Heart left ventricle (tissue), 16 donors: ENCODE measurements around the gene MRPL17. TPM values are rescaled to one million over a fixed set of nuclear protein-coding genes. Genes with fewer than 3 reads are reported as not detected.

Experiments used
- ATAC-seq, 4 donors: fragments of 200-7000 bp; cut with Tn5 transposase; one replicate each; pipeline ENCODE4 v1.9.1; 2020 to 2022; ENCODE audit warnings: moderate library complexity in 4 of 4, mild to moderate bottlenecking in 3 of 4, moderate number of reproducible peaks in 1 of 4
- DNase-seq, 5 donors: peaks; one replicate each; pipeline ENCODE4 v3.0.0-alpha.2; 2020
- H3K27ac ChIP-seq, 12 donors: fragments of 200-600 bp; sonication (generic) in 4 of 12; one replicate each; pipeline versions ENCODE4 v1.5.0 to v1.8.0; 2016 to 2022; ENCODE audit warnings: mild to moderate bottlenecking in 2 of 12
- H3K27me3 ChIP-seq, 9 donors: fragments of 200-600 bp; sonication (generic) in 2 of 9; one replicate each; pipeline versions ENCODE4 v1.5.1 to v1.8.0; 2016 to 2022; ENCODE audit warnings: mild to moderate bottlenecking in 3 of 9
- H3K36me3 ChIP-seq, 9 donors: fragments of 200-600 bp; sonication (generic) in 2 of 9; one replicate each; pipeline versions ENCODE4 v1.5.0 to v1.8.0; 2018 to 2022; ENCODE audit warnings: mild to moderate bottlenecking in 2 of 9
- H3K4me1 ChIP-seq, 12 donors: fragments of 200-600 bp; sonication (generic) in 4 of 12; one replicate each; pipeline versions ENCODE4 v1.5.0 to v1.8.0; 2016 to 2022; ENCODE audit warnings: mild to moderate bottlenecking in 3 of 12
- H3K4me3 ChIP-seq, 12 donors: fragments of 200-600 bp; sonication (generic) in 4 of 12; one replicate each; pipeline versions ENCODE4 v1.5.0 to v1.8.0; 2017 to 2022; ENCODE audit warnings: mild to moderate bottlenecking in 9 of 12, moderate library complexity in 4 of 12
- H3K9me3 ChIP-seq, 12 donors: fragments of 200-600 bp; sonication (generic) in 4 of 12; one replicate each; pipeline versions ENCODE4 v1.5.0 to v1.8.0; 2016 to 2022; ENCODE audit warnings: mild to moderate bottlenecking in 1 of 12
- CTCF ChIP-seq, 12 donors: fragments of 200-600 bp; sonication (generic) in 4 of 12; IDR thresholded peaks; one replicate each; pipeline versions ENCODE4 v1.5.0 to v1.8.0; 2018 to 2022; ENCODE audit warnings: antibody characterized with exemption in 12 of 12, mild to moderate bottlenecking in 5 of 12
- POLR2A ChIP-seq, 2 donors: fragments of 450-650 bp; IDR thresholded peaks; one replicate each; pipeline ENCODE4 v1.6.1; 2017; ENCODE audit warnings: antibody characterized with exemption in 2 of 2, mild to moderate bottlenecking in 2 of 2, moderate library complexity in 2 of 2
- WGBS, 4 donors: extraction: QIAGEN DNeasy Blood & Tissue Kit in 2 of 4; methylation state at CpG; one replicate each; pipeline versions ENCODE4 v1.1.5 to v1.1.7; 2013 to 2018; 5-methylcytosine and 5-hydroxymethylcytosine counted together
- intact Hi-C, 10 donors: fragments of 100-400 bp; cut with DNase I; formaldehyde crosslinking; loops; one replicate each; pipeline versions ENCODE4 v1.11.1 to v1.14.2; 2022
- polyA plus RNA-seq, 2 donors: library from polyadenylated mRNA; stranded (reverse); fragments of 200-250 nt; gene quantifications; one replicate each; pipeline ENCODE4 v1.2.3, GENCODE V29; 2013
- total RNA-seq, 9 donors: library from RNA; depleted of rRNA in 2 of 9; stranded (reverse); fragments of >200 nt in 2 of 9; fragmentation: NEBNext Ultra II Directional in 3 of 9; extraction: Animal tissue kit (Norgen Biotek cat#: 25700) in 3 of 9; gene quantifications; one replicate each; pipeline versions ENCODE4 v1.1.0 to v1.2.4, GENCODE V29; 2016 to 2023
- donor health status: ischemic (EF 13 %, LVEDD 7.1; RV severe dilation, severe dysfunction).
- donor health status: healthy with polysubstance abuse.
- donor health status: DM: no; HTN: yes; CAD: no.
- donor health status: DM: no; HTN: no; CAD: no.
- donor health status: ischemic (EF 25% LVEDD 6.9; RV normal size, moderate dysfunction).
- donor health status: ischemic (EF 25% LVEDD 5.7; RV mildly dilated, moderate dysfunction).
- donor health status: healthy.
- donor health status: DM: yes; HTN: yes; CAD: no.
- donor health status: ischemic (EF 35%, LVEDD 5.7; RV mildly dilated, moderate dysfunction).
- donor health status: nonischemic (EF 11% LVEDD 7.7; RV severe dilation, severe dysfunction).
- donor health status: DM: yes; HTN: yes; CAD: no.
- donor health status: PGD.
- donor health status: ischemic (EF 29% LVEDD 5.4; RV normal size, mild dysfunction).
- donor health status: nonischemic (EF 23%, LVEDD 6.1; RV moderate dilation, normal function).

The MRPL17 gene
- total and polyA plus RNA-seq, 11 donors: 31.0 to 70.9 (median 53.5) TPM

- H3K9me3 ChIP-seq: no peaks in the 10 kb centered on the region
- intact Hi-C loops: no loop called here
- TF ChIP-seq POLR2A (IDR thresholded peaks at IDR 0.05) (no peak), CTCF (IDR thresholded peaks at IDR 0.05) (no peak)
- H3K4me3 ChIP-seq: no peak overlapping the region
- peaks cover 3 to 69% (median 32%) of the 10 kb centered on the region in 12 donors for H3K4me1 ChIP-seq
- WGBS, 4 donors: 50 to 63% (median 56%) methylated on average over 3 of the region's 3 CpGs
- H3K27ac ChIP-seq: no peak overlapping the region
- ATAC-seq (no peak), DNase-seq (no peak)
- peaks cover 0 to 8% (median 0%) of the 10 kb centered on the region in 9 donors for H3K27me3 ChIP-seq
- H3K36me3 ChIP-seq: no peaks in the 10 kb centered on the region
These were observed 31.0 kb downstream of the MRPL17 start for GRCh38 chr11:6652182-6652581.

- Histone ChIP-seq H3K9me3 (no peaks in the 10 kb centered on the region), H3K4me3 (no peak overlapping the region), H3K27me3 (peaks cover 0 to 8% (median 0%) of the 10 kb centered on the region in 9 donors), H3K4me1 (peaks cover 3 to 69% (median 42%) of the 10 kb centered on the region in 12 donors), H3K27ac (peak overlapping the region in 1 of 12 donors; percentile 8), H3K36me3 (no peaks in the 10 kb centered on the region)
- intact Hi-C loops: no loop called here
- TF ChIP-seq CTCF (IDR thresholded peaks at IDR 0.05) (no peak), POLR2A (IDR thresholded peaks at IDR 0.05) (no peak)
- no peak for ATAC-seq
- 44 to 66% (median 60%) methylated on average over 6 of the region's 6 CpGs for WGBS, 4 donors
- DNase-seq: no peak
These were observed 32.2 kb downstream of the MRPL17 start for GRCh38 chr11:6650980-6651379.

- DNase-seq: no peak
These were observed 33.0 kb downstream of the MRPL17 start for GRCh38 chr11:6650104-6650503.

GRCh38 chr11:6648501-6648900 lies 34.6 kb downstream of the MRPL17 start:
- H3K9me3 ChIP-seq: no peaks in the 10 kb centered on the region
- peak overlapping the region in 7 of 12 donors; percentile 15 to 91 (median 81) for H3K27ac ChIP-seq
- ATAC-seq: no peak
- no peak overlapping the region for H3K4me3 ChIP-seq
- H3K27me3 ChIP-seq: peaks cover 0 to 3% (median 0%) of the 10 kb centered on the region in 9 donors
- H3K4me1 ChIP-seq: peaks cover 0 to 67% (median 40%) of the 10 kb centered on the region in 12 donors
- WGBS, 4 donors: 37 to 80% (median 58%) methylated on average over 1 of the region's 1 CpG
- intact Hi-C loops: loop anchor here in 2 of 10 donors (5.0 kb wide), 1 partner anchor 34 kb away; the partner anchor contains the start of gene MRPL17 (in 2 of the 2)
- peaks cover 0 to 4% (median 0%) of the 10 kb centered on the region in 9 donors for H3K36me3 ChIP-seq
- DNase-seq: no peak
- TF ChIP-seq CTCF (IDR thresholded peaks at IDR 0.05) (no peak), POLR2A (IDR thresholded peaks at IDR 0.05) (no peak)

More at GRCh38 chr11:6650104-6650503, 33.0 kb downstream of the MRPL17 start:
- intact Hi-C loops: no loop called here
- Histone ChIP-seq H3K36me3 (peaks cover 0 to 3% (median 0%) of the 10 kb centered on the region in 9 donors), H3K27ac (peak overlapping the region in 1 of 12 donors; percentile 8), H3K4me3 (no peak overlapping the region), H3K4me1 (peaks cover 3 to 77% (median 51%) of the 10 kb centered on the region in 12 donors), H3K9me3 (no peaks in the 10 kb centered on the region), H3K27me3 (peaks cover 0 to 8% (median 0%) of the 10 kb centered on the region in 9 donors)
- no peak for TF ChIP-seq CTCF (IDR thresholded peaks at IDR 0.05)
- TF ChIP-seq POLR2A (IDR thresholded peaks at IDR 0.05): no peak
- no peak for ATAC-seq
